NCI-H82 treated with DMSO at 0.1 percent for 48 hours (cell line): ENCODE measurements around the gene MAPRE2.
"Not testable (repeated sequence)": the region's sequence is repeated elsewhere in the genome, so short reads cannot be mapped to it uniquely, and the experiment has no call there.

Source experiments
- DNase-seq: peaks from one replicate; lab custom pipeline; 2025; ENCODE audit not compliant: unreplicated experiment; lab: John Stamatoyannopoulos, UW

MAPRE2 gene

GRCh38 chr18:35144698-35145097 lies 103.5 kb downstream of the MAPRE2 start:
- no peak for DNase-seq

- DNase-seq, result not testable (repeated sequence)
Measured at GRCh38 chr18:35150195-35150594, 109.0 kb downstream of the MAPRE2 start.

- DNase-seq, result no peak
Measured at GRCh38 chr18:35153609-35154272, 112.5 kb downstream of the MAPRE2 start.

GRCh38 chr18:35155398-35156117 lies 114.3 kb downstream of the MAPRE2 start:
- DNase-seq, result no peak

- no peak for DNase-seq
Measured at GRCh38 chr18:35157181-35157580, 116.0 kb downstream of the MAPRE2 start.

- DNase-seq, result no peak
Measured at GRCh38 chr18:35158728-35159450, 117.7 kb downstream of the MAPRE2 start.

GRCh38 chr18:35159782-35160181 lies 118.6 kb downstream of the MAPRE2 start:
- no peak for DNase-seq

- DNase-seq, result no peak
Measured at GRCh38 chr18:35161485-35161884, 120.3 kb downstream of the MAPRE2 start.

- no peak for DNase-seq
Measured at GRCh38 chr18:35161934-35162333, 120.7 kb downstream of the MAPRE2 start.

GRCh38 chr18:35163014-35163539 lies 121.9 kb downstream of the MAPRE2 start:
- no peak for DNase-seq

- no peak for DNase-seq
Measured at GRCh38 chr18:35163721-35164120, 122.5 kb downstream of the MAPRE2 start.

GRCh38 chr18:35164133-35164532 lies 122.9 kb downstream of the MAPRE2 start:
- DNase-seq, result no peak

GRCh38 chr18:35167332-35167731 lies 126.1 kb downstream of the MAPRE2 start:
- no peak for DNase-seq

GRCh38 chr18:35167857-35168256 lies 126.6 kb downstream of the MAPRE2 start:
- DNase-seq, result no peak

GRCh38 chr18:35170323-35170722 lies 129.1 kb downstream of the MAPRE2 start:
- DNase-seq, result not testable (repeated sequence)

GRCh38 chr18:35171315-35171987 lies 130.2 kb downstream of the MAPRE2 start:
- no peak for DNase-seq

GRCh38 chr18:35172009-35172408 lies 130.8 kb downstream of the MAPRE2 start:
- DNase-seq, result no peak

GRCh38 chr18:35172451-35173035 lies 131.3 kb downstream of the MAPRE2 start:
- peak; percentile 57 for DNase-seq

GRCh38 chr18:35174093-35174731 lies 133.0 kb downstream of the MAPRE2 start:
- peak; percentile 90 for DNase-seq

- DNase-seq, result no peak
Measured at GRCh38 chr18:35174745-35175144, 133.5 kb downstream of the MAPRE2 start.
